Melanocyte of skin (primary cell): ENCODE measurements around the gene TMEM126B. TPM values are rescaled to one million over a fixed set of nuclear protein-coding genes. Genes with fewer than 3 reads are reported as not detected.

Source experiments
- total RNA-seq, 2 donors: library from RNA; depleted of rRNA; stranded (reverse); fragments of >200 nt; gene quantifications; 2 replicates each; pipeline ENCODE4 v1.2.3, GENCODE V29; 2012

Gene TMEM126B
- total RNA-seq: 10 to 100 TPM; 60.2 to 82.6 TPM

GRCh38 chr11:85627998-85628770 is at the start of gene TMEM126B:
Gene TMEM126B, plus strand, starts transcription at chr11:85628593. Its CDS starts 15 bp downstream, at chr11:85628608.

GRCh38 chr11:85627332-85627997 is 928 bp upstream of the TMEM126B start, which contains the start of gene DLG2:
Gene DLG2, minus strand, starts transcription at chr11:85627344.

GRCh38 chr11:85647604-85648299 is 19.4 kb downstream of the TMEM126B start, which contains the start of gene TMEM126A:
Gene TMEM126A, plus strand, starts transcription at chr11:85647967. Its CDS starts 2,289 bp downstream, at chr11:85650256.

GRCh38 chr11:85664615-85665481 is 36.5 kb downstream of the TMEM126B start, which contains the start of gene CREBZF:
Gene CREBZF, minus strand, starts transcription at chr11:85665129. Its CDS starts 254 bp downstream, at chr11:85664875.

DNA sequence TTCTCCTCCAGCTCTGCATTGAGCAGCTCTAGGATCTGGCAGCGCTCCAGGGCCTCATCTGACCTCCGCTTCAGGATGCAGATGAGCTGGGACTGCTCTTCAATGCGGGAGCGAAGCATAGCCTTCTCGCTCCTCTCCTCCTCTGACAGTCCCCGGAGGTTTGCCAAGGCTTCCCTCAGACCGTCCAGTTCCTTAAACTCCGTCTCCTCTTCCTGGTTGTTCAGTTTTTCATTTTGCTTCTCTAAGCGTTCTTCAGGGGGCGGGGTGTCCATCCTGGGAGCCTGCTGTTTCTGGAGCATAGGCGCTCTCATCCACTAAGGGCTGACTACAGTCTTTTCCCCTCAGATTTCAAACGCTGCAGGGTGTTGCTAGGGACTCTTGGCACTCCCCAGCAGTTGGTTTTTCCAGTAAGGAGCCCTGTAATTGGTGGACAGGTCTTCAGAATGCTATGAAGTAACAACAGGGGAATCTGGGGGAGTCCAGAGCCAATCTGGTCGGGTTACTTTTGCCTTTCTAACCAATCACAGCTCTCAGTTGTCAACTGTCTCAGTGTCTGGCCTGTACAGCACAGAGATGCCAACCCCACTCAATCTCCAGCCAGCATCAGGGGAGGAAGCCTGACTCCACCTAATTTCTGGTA is 57.5 kb downstream of the TMEM126B start, which contains the start of gene CCDC89:
Gene CCDC89, minus strand, starts transcription at position 376 of the 640 bp plus-strand sequence. Its CDS starts 65 bp downstream, at position 311.

Other genes with a start within 250 kb of the TMEM126B start
- gene DLG2, start 1.2 kb upstream of the TMEM126B start, total RNA-seq: 1 to 10 TPM; 1.7 to 2.0 TPM
- 10 to 100 TPM; 46.5 to 62.9 TPM for gene TMEM126A, start 19.4 kb downstream of the TMEM126B start, total RNA-seq
- gene CREBZF, start 36.5 kb downstream of the TMEM126B start, total RNA-seq: 10 to 100 TPM; 37.2 to 45.0 TPM
- gene CCDC89, start 57.6 kb downstream of the TMEM126B start, total RNA-seq: 1 to 10 TPM; 1.4 to 3.0 TPM
- gene SYTL2, start 182.5 kb downstream of the TMEM126B start, total RNA-seq: 10 to 100 TPM; 71.2 to 98.6 TPM
- not detected for gene CCDC83, start 226.8 kb downstream of the TMEM126B start, total RNA-seq